K562 (cell line): Measurements from ENCODE around the gene TBC1D17. TPM values are rescaled to one million over a fixed set of nuclear protein-coding genes. Genes with fewer than 3 reads are reported as not detected.
A peak's percentile ranks its signal among the peaks of the same experiment; 100 is the strongest.

Source experiments
- ATAC-seq: fragments of 200-7000 bp; cut with Tn5 transposase; 3 replicates; pipeline ENCODE4 v1.9.1; 2020; ENCODE audit warnings: moderate library complexity
- BruUV-seq: library from RNA; stranded (reverse); fragments of 400-500 nt; replicated peaks from 2 replicates; lab custom pipeline; 2021; lab: Mats Ljungman, UMichigan
- CTCF ChIA-PET: fragments of 300-600 bp; formaldehyde crosslinking; extraction: SDS; loops from one replicate; lab custom pipeline; 2021; ENCODE audit warnings: low intra/inter-chr PET ratio; lab: Yijun Ruan, JAX
- POLR2A ChIA-PET: fragments of 300-600, 350-650 bp; sonication (Branson Sonifier 250); formaldehyde crosslinking; extraction: SDS; loops from one replicate; lab custom pipeline; 2021; ENCODE audit warnings: antibody characterized with exemption, inconsistent platforms; lab: Yijun Ruan, JAX
- DNase-seq, 4 experiments: peaks; one replicate each; pipeline versions ENCODE4 v3.0.0 to v3.0.0-alpha.2; 2011 to 2018; ENCODE audit warnings: low spot score in 3 of 4, mixed read lengths in 3 of 4; ENCODE audit errors: extremely low read depth in 1 of 4
- FAIRE-seq: peaks from 2 replicates; lab custom pipeline; 2011; peaks lifted over from hg19 to GRCh38; lab: Jason Lieb, UNC
- H2AFZ ChIP-seq: 2 replicates; pipeline ENCODE4 v1.6.0; 2011; ENCODE audit warnings: low read depth, low read length, control low read depth, inconsistent platforms
- H3K27ac ChIP-seq: fragments of 200-600 bp; 3 replicates; pipeline ENCODE4 v1.8.0; 2011; ENCODE audit warnings: low read depth, mild to moderate bottlenecking, control low read depth, inconsistent platforms, low read length, moderate library complexity, mixed read lengths; ENCODE audit errors: extremely low read depth
- H3K27me3 ChIP-seq, 2 experiments: fragments of 300-600 bp in 1 of 2; 2 replicates in 1 of 2; 3 replicates in 1 of 2; pipeline versions ENCODE4 v1.6.0 to v1.8.0; 2011; ENCODE audit warnings: inconsistent platforms in 2 of 2, low read length in 2 of 2, mild to moderate bottlenecking in 1 of 2, mixed read lengths in 1 of 2, moderate library complexity in 1 of 2; ENCODE audit not compliant: control insufficient read depth in 2 of 2, insufficient read depth in 2 of 2
- H3K36me3 ChIP-seq: fragments of 300-600 bp; 3 replicates; pipeline ENCODE4 v1.8.0; 2011; ENCODE audit warnings: mild to moderate bottlenecking, low read length, inconsistent platforms; ENCODE audit not compliant: control insufficient read depth, insufficient read depth
- H3K4me1 ChIP-seq, 2 experiments: fragments of 200-600 bp in 1 of 2; replicated peaks in 1 of 2; 2 replicates in 1 of 2; 3 replicates in 1 of 2; pipeline versions ENCODE4 v1.5.1 to v1.8.0; 2011; ENCODE audit warnings: inconsistent platforms in 2 of 2, low read length in 2 of 2, mild to moderate bottlenecking in 1 of 2, mixed read lengths in 1 of 2, moderate library complexity in 1 of 2; ENCODE audit not compliant: control insufficient read depth in 2 of 2, insufficient read depth in 2 of 2
- H3K4me2 ChIP-seq: 2 replicates; pipeline ENCODE4 v1.6.1; 2011; ENCODE audit warnings: low read length, control low read depth, inconsistent platforms, mixed read lengths; ENCODE audit not compliant: insufficient read depth
- H3K4me3 ChIP-seq: fragments of 200-600 bp; sonication (generic), shearing (Covaris generic); 2 replicates; pipeline ENCODE4 v1.5.1; 2016; ENCODE audit warnings: control low read depth, inconsistent platforms
- H3K79me2 ChIP-seq: fragments of 200-600 bp; 3 replicates; pipeline ENCODE4 v1.8.0; 2011; ENCODE audit warnings: low read length, inconsistent platforms; ENCODE audit not compliant: control insufficient read depth, insufficient read depth
- H3K9ac ChIP-seq, 2 experiments: 2 replicates each; pipeline versions ENCODE4 v1.6.0 to v1.6.1; 2011; ENCODE audit warnings: low read depth in 2 of 2, low read length in 2 of 2, control low read depth in 1 of 2, inconsistent platforms in 1 of 2, mild to moderate bottlenecking in 1 of 2, mixed read lengths in 1 of 2; ENCODE audit not compliant: insufficient read depth in 1 of 2
- H3K9me1 ChIP-seq: one replicate; pipeline ENCODE4 v1.6.0; 2011; ENCODE audit warnings: inconsistent platforms, mild to moderate bottlenecking, low read length, moderate library complexity; ENCODE audit not compliant: control insufficient read depth, insufficient read depth
- H3K9me3 ChIP-seq: replicated peaks from 2 replicates; pipeline ENCODE4 v1.5.1; 2011; ENCODE audit warnings: low read depth, low read length, inconsistent platforms; ENCODE audit not compliant: control insufficient read depth, insufficient read depth
- H4K20me1 ChIP-seq: replicated peaks from 2 replicates; pipeline ENCODE4 v1.6.1; 2011; ENCODE audit warnings: low read length, inconsistent platforms, mixed read lengths; ENCODE audit not compliant: control insufficient read depth, insufficient read depth
- HMGXB4 ChIP-seq: sonication (generic); formaldehyde crosslinking; IDR thresholded peaks from 2 replicates; pipeline ENCODE4 v1.8.1; 2023; ENCODE audit warnings: mild to moderate bottlenecking, missing genetic modification reagents
- NFIC ChIP-seq: fragments of 450-650 bp; IDR thresholded peaks from 2 replicates; pipeline ENCODE4 v1.6.1; 2017; ENCODE audit warnings: mild to moderate bottlenecking, inconsistent platforms
- POLR2AphosphoS2 ChIP-seq: IDR thresholded peaks from 2 replicates; pipeline ENCODE4 v1.6.1; 2012; ENCODE audit warnings: low read length, improper control_type of control experiment
- RBM22 ChIP-seq: fragments of 200-400 bp; formaldehyde crosslinking; IDR thresholded peaks from 2 replicates; pipeline ENCODE4 v1.6.1; 2018; ENCODE audit warnings: low read length, low read depth; ENCODE audit not compliant: poor library complexity, severe bottlenecking
- SOX6 ChIP-seq: fragments of 450-650 bp; IDR thresholded peaks from 2 replicates; pipeline ENCODE4 v1.6.1; 2014; ENCODE audit warnings: mild to moderate bottlenecking
- STAG1 ChIP-seq: sonication (generic); formaldehyde crosslinking; IDR thresholded peaks from 2 replicates; pipeline ENCODE4 v1.5.0; 2020; ENCODE audit warnings: missing genetic modification reagents, borderline replicate concordance
- TAL1 ChIP-seq: fragments of 450-650 bp; IDR thresholded peaks from 2 replicates; pipeline ENCODE4 v1.6.1; 2016; ENCODE audit warnings: mild to moderate bottlenecking
- ZNF134 ChIP-seq: fragments of 250-450 bp; sonication (Bioruptor Pico); conservative IDR thresholded peaks from 2 replicates; pipeline ENCODE4 v1.4.0; 2020
- ZNF23 ChIP-seq: fragments of 250-450 bp; sonication (Bioruptor Pico); IDR thresholded peaks from 2 replicates; pipeline ENCODE4 v1.4.0; 2020; ENCODE audit warnings: mild to moderate bottlenecking
- WGBS: fragments of 100-300 bp; shearing (Covaris generic); methylation state at CpG from one replicate; pipeline ENCODE4 v1.1.6; 2016; ENCODE audit warnings: low coverage, mixed read lengths; ENCODE audit not compliant: insufficient coverage; ENCODE audit errors: missing lambda C conversion rate; 5-methylcytosine and 5-hydroxymethylcytosine counted together
- in situ Hi-C: fragments of 300-500 bp; cut with MboI; formaldehyde crosslinking; loops from 4 replicates; pipeline ENCODE4 v1.15.0; 2018; ENCODE audit warnings: inconsistent platforms, mixed read lengths
- intact Hi-C: fragments of 100-400 bp; cut with micrococcal nuclease; formaldehyde crosslinking; loops from 2 replicates; pipeline ENCODE4 v1.14.2; 2022
- polyA plus RNA-seq, 8 experiments: library from polyadenylated mRNA; depleted of rRNA in 4 of 8; stranded (reverse) in 5 of 8; unstranded in 3 of 8; fragments of >200 nt; fragmentation: Nextera tagmentation in 2 of 8; fragmentation: Illumina TruSeq in 1 of 8; extraction: Ambion mirVana in 2 of 8; extraction: Trizol in 1 of 8; gene quantifications; 2 replicates each; pipeline versions ENCODE4 v1.2.1 to v1.2.3, GENCODE V29; 2011 to 2014; ENCODE audit warnings: inconsistent platforms in 1 of 8, missing spikeins in 1 of 8
- total RNA-seq, 7 experiments: library from RNA; depleted of rRNA in 6 of 7; stranded (reverse); fragments of >200 nt in 6 of 7; fragmentation: Illumina TruSeq in 2 of 7; extraction: Trizol in 2 of 7; gene quantifications; 2 replicates each; pipeline versions ENCODE4 v1.2.1 to v1.2.3, GENCODE V29; 2011 to 2021; ENCODE audit warnings: low replicate concordance in 1 of 7
- TF ChIP-seq, protein P1 (sequence below), 2 experiments: fragments of 200-800 bp in 1 of 2; sonication (Bioruptor generic) in 1 of 2; sonication (generic) in 1 of 2; formaldehyde crosslinking in 1 of 2; IDR thresholded peaks in 1 of 2; conservative IDR thresholded peaks in 1 of 2; 2 replicates each; pipeline versions ENCODE4 v1.5.0 to v1.6.1; 2016 to 2020; ENCODE audit warnings: missing compliant biosample characterization in 1 of 2, missing genetic modification characterization in 1 of 2, missing genetic modification reagents in 1 of 2
- TF ChIP-seq, protein P2 (sequence below): fragments of 250-450 bp; sonication (Bioruptor Pico); IDR thresholded peaks from 2 replicates; pipeline ENCODE4 v1.8.0; 2021; ENCODE audit warnings: mild to moderate bottlenecking, moderate library complexity

The TBC1D17 gene
- total and polyA plus RNA-seq, 9 of the 15 experiments (the other 6 are each of a cell fraction or from before 2014, with no cell fraction given): 0.42 to 16.0 (median 3.8) TPM

DNA sequence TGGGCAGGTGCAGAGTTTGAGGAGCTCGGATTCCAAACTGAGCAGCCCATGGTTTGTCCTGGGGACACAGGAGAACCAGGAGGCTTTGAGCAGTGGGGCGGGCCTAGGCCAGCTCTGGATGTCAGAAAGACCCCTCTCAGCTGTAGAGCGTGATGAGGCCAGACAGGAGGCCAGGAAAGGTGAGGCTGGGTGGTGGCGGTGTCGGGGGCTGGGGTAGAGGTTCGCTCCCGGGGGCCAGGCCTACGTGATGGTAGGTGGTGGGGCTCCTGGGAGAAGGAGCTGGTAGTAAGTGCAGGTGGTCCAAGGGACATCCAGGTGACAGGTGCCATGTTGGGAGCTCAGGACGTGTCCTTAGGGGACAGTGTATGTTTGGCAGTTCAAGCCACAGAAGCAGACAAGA, 40.1 kb upstream of the TBC1D17 start (continued):
- TF ChIP-seq HMGXB4 (no peak), ZNF134 (CRISPR knock-in tag) (no peak), SOX6 (no peak), TAL1 (no peak), POLR2AphosphoS2 (no peak), ZNF23 (CRISPR knock-in tag) (no peak)
- TF ChIP-seq, protein P1, sequence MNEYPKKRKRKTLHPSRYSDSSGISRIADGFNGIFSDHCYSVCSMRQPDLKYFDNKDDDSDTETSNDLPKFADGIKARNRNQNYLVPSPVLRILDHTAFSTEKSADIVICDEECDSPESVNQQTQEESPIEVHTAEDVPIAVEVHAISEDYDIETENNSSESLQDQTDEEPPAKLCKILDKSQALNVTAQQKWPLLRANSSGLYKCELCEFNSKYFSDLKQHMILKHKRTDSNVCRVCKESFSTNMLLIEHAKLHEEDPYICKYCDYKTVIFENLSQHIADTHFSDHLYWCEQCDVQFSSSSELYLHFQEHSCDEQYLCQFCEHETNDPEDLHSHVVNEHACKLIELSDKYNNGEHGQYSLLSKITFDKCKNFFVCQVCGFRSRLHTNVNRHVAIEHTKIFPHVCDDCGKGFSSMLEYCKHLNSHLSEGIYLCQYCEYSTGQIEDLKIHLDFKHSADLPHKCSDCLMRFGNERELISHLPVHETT (CRISPR knock-in tag; conservative IDR thresholded peaks at IDR 0.05 in 1 of 2, IDR thresholded peaks at IDR 0.05 in 1 of 2): no peak

- intact Hi-C loops (no loop called here), in situ Hi-C loops (no loop called here)
- H2AFZ ChIP-seq: no peak overlapping the region
- peak; percentile 44 for FAIRE-seq
- TF ChIP-seq STAG1 (CRISPR knock-in tag) (no peak), RBM22 (no peak), NFIC (peak; percentile 68)
- TF ChIP-seq, protein P2, sequence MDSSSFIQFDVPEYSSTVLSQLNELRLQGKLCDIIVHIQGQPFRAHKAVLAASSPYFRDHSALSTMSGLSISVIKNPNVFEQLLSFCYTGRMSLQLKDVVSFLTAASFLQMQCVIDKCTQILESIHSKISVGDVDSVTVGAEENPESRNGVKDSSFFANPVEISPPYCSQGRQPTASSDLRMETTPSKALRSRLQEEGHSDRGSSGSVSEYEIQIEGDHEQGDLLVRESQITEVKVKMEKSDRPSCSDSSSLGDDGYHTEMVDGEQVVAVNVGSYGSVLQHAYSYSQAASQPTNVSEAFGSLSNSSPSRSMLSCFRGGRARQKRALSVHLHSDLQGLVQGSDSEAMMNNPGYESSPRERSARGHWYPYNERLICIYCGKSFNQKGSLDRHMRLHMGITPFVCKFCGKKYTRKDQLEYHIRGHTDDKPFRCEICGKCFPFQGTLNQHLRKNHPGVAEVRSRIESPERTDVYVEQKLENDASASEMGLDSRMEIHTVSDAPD: no peak
- TF ChIP-seq, all 486 proteins: peak for 1
- Histone ChIP-seq H3K27ac (no peak overlapping the region), H3K9me3 (no peaks in the 10 kb centered on the region), H3K4me2 (no peak overlapping the region), H3K9me1 (peaks cover 2% of the 10 kb centered on the region), H3K4me3 (no peak overlapping the region), H3K9ac (no peak overlapping the region), H3K36me3 (peaks cover 69% of the 10 kb centered on the region), H3K27me3 (no peaks in the 10 kb centered on the region), H4K20me1 (no peaks in the 10 kb centered on the region), H3K79me2 (no peaks in the 10 kb centered on the region), H3K4me1 (peaks cover 0 to 20% of the 10 kb centered on the region in 2 experiments; a peak in 2 of 5 replicates)
- BruUV-seq: TSS peak; percentile 40
- ChIA-PET CTCF (no interaction called here), POLR2A (interaction anchor here (1.0 kb wide), 1 partner anchor 11 kb away, joined by 3 read pairs; no protein-coding TSS in a partner anchor)
- ATAC-seq (no peak), DNase-seq (no peak)
- WGBS: 93% methylated on average over 17 of the region's 18 CpGs
Observed at GRCh38 chr19:49838885-49839588, 38.5 kb upstream of the TBC1D17 start.
